ENCODE data around the gene CAMKK2. TPM values are rescaled to one million over a fixed set of nuclear protein-coding genes. Genes with fewer than 3 reads are reported as not detected.
"Not testable (repeated sequence)": the region's sequence is repeated elsewhere in the genome, so short reads cannot be mapped to it uniquely, and the experiment has no call there.

Gene CAMKK2
- total and polyA plus RNA-seq, 12 donors: 7.5 to 42.9 (median 27.8) TPM

GRCh38 chr12:121263206-121263935, 33.1 kb downstream of the CAMKK2 start:
- Histone ChIP-seq H3K27me3 (no peaks in the 10 kb centered on the region), H3K9me3 (replicated peaks in 1 of 3) (no peaks in the 10 kb centered on the region), H3K4me1 (replicated peaks in 1 of 2) (no peaks in the 10 kb centered on the region), H3K27ac (no peak overlapping the region), H3K4me3 (no peak overlapping the region), H3K36me3 (replicated peaks in 1 of 2) (peaks cover 0 to 47% of the 10 kb centered on the region in 2 donors)
- WGBS, 4 donors: 93 to 97% (median 95%) methylated on average over 9 to 10 of the region's 10 CpGs
- DNase-seq: no peak
- TF ChIP-seq POLR2A (IDR thresholded peaks at IDR 0.05) (no peak), CTCF (IDR thresholded peaks at IDR 0.05) (no peak)
- intact Hi-C loops (cut with DNase I): no loop called here

DNA sequence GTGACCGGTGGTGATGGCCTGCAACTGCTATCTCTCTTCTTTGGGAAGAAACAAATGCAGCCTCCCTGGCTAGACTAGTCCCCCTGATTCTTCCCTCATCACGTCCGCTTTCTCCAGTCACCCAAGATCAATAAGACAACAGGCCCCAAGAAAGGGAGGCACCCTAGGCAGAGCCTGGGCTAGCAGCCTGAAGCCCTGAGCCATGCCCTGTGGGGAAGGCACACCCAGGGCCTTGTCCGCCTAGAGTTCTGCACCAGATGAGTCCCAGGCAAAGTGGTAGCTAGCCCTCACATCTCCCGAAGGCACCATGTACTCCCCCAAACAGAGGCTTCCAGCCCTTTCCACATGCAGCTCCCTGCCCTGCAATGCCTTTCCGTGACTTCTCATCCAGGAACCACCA, 35.1 kb downstream of the CAMKK2 start:
- H3K27me3 ChIP-seq: no peaks in the 10 kb centered on the region
- H3K9me3 ChIP-seq (replicated peaks in 1 of 3): no peaks in the 10 kb centered on the region
- H3K4me3 ChIP-seq: no peak overlapping the region
- no peaks in the 10 kb centered on the region for H3K4me1 ChIP-seq (replicated peaks in 1 of 2)
- H3K36me3 ChIP-seq (replicated peaks in 1 of 2): peaks cover 0 to 38% of the 10 kb centered on the region in 2 donors
- TF ChIP-seq POLR2A (IDR thresholded peaks at IDR 0.05) (no peak), CTCF (IDR thresholded peaks at IDR 0.05) (no peak)
- WGBS, 4 donors: 83 to 94% (median 91%) methylated on average over 6 of the region's 6 CpGs
- intact Hi-C loops (cut with DNase I): no loop called here
- no peak overlapping the region for H3K27ac ChIP-seq
- DNase-seq: no peak

DNA sequence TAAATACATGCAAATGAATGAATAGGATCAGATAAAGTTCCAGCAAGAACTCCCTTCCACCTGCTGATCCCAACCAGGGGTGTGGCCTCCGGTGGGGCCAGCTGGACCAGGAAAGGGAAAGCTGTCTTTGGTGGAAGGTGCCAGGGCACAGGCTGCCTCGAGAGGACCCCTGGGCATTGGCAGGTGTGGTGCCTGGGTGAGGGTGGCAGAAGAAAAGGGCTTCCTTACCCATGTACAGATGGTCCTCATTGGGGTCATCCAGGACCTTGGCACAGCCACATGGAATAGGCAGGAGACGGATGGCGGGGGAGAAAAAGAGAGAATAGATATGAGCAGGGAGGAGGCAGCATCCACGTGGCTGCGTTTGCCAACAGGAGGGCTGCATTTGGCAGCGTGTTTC, 36.4 kb downstream of the CAMKK2 start:
- 97 to 98% (median 97%) methylated on average over 7 of the region's 7 CpGs for WGBS, 4 donors
- H3K27me3 ChIP-seq: no peaks in the 10 kb centered on the region
- no peaks in the 10 kb centered on the region for H3K4me1 ChIP-seq (replicated peaks in 1 of 2)
- TF ChIP-seq CTCF (IDR thresholded peaks at IDR 0.05): no peak
- TF ChIP-seq POLR2A (IDR thresholded peaks at IDR 0.05): no peak
- H3K36me3 ChIP-seq (replicated peaks in 1 of 2): peaks cover 0 to 32% of the 10 kb centered on the region in 2 donors
- no peak overlapping the region for H3K27ac ChIP-seq
- no peaks in the 10 kb centered on the region for H3K9me3 ChIP-seq (replicated peaks in 1 of 3)
- no peak overlapping the region for H3K4me3 ChIP-seq
- no peak for DNase-seq
- intact Hi-C loops (cut with DNase I): no loop called here

- Histone ChIP-seq H3K9me3 (replicated peaks in 1 of 3) (no peaks in the 10 kb centered on the region), H3K36me3 (replicated peaks in 1 of 2) (peaks cover 0 to 38% of the 10 kb centered on the region in 2 donors), H3K4me1 (replicated peaks in 1 of 2) (no peaks in the 10 kb centered on the region), H3K27ac (no peak overlapping the region), H3K4me3 (no peak overlapping the region), H3K27me3 (no peaks in the 10 kb centered on the region)
- no peak for DNase-seq
- intact Hi-C loops (cut with DNase I): no loop called here
- TF ChIP-seq POLR2A (IDR thresholded peaks at IDR 0.05) (no peak), CTCF (IDR thresholded peaks at IDR 0.05) (no peak)
- WGBS, 4 donors: 97 to 99% (median 98%) methylated on average over 11 of the region's 11 CpGs
These were observed 37.4 kb downstream of the CAMKK2 start for GRCh38 chr12:121259074-121259473.

DNA sequence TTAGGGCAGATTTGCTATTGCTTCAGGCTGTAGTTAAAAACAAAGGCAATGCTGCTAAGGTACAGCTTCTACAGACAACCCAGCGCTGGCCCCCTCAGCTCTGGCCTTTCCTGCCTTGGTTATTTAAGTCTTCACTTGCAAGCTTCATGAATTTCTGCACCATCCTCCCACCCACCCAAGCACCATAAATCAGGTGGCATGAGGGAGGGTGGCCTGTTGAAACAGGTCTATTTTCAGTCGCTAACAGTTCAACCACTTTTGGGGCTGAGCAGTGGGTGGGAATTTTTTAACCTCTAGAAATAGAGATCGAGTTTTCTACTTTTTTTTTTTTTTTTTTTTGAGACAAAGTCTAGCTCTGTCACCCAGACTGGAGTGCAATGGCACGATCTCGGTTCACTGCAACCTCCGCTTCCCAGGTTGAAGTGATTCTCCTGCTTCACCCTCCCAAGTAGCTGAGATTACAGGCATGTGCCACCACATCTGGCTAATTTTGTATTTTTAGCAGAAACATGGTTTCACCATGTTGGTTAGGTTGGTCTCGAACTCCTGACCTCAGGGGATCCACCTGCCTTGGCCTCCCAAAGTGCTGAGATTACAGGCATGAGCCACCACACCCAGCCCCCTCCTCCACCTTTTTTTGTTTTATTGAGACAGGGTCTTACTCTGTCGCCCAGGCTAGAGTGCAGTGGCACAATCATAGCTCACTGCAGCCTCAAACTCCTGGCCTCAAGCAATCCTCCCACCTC, 38.6 kb downstream of the CAMKK2 start:
- peaks cover 0 to 40% of the 10 kb centered on the region in 2 donors for H3K36me3 ChIP-seq (replicated peaks in 1 of 2)
- DNase-seq: not testable (repeated sequence)

More for the DNA sequence above, 38.6 kb downstream of the CAMKK2 start:
- H3K4me3 ChIP-seq; H3K9me3 ChIP-seq (replicated peaks in 1 of 3); H3K4me1 ChIP-seq (replicated peaks in 1 of 2); H3K27me3 ChIP-seq; intact Hi-C loops (cut with DNase I); H3K27ac ChIP-seq: not testable (repeated sequence)
- WGBS, 4 donors: 93 to 98% (median 94%) methylated on average over 8 of the region's 8 CpGs
